HG03565 (cell line): ENCODE data around the gene IRF3.
A peak's percentile ranks its signal among the peaks of the same experiment; 100 is the strongest.

Experiments
- ATAC-seq: cut with Tn5 transposase; IDR thresholded peaks from one replicate; pipeline ENCODE4 v1.9.1; 2021; ENCODE audit warnings: mild to moderate bottlenecking, moderate library complexity; ENCODE audit not compliant: unreplicated experiment

The IRF3 gene

GRCh38 chr19:49687566-49688316, 22.1 kb upstream of the IRF3 start:
- ATAC-seq: no peak

GRCh38 chr19:49687150-49687549, 21.5 kb upstream of the IRF3 start:
- no peak for ATAC-seq

- ATAC-seq: no peak
Observed at GRCh38 chr19:49686503-49687088, 20.9 kb upstream of the IRF3 start.

- ATAC-seq: no peak
Observed at GRCh38 chr19:49685845-49686332, 20.2 kb upstream of the IRF3 start.

GRCh38 chr19:49684983-49685553, 19.4 kb upstream of the IRF3 start:
- ATAC-seq: no peak

- ATAC-seq: no peak
Observed at GRCh38 chr19:49684251-49684982, 18.8 kb upstream of the IRF3 start.

- ATAC-seq: no peak
Observed at GRCh38 chr19:49683814-49684250, 18.2 kb upstream of the IRF3 start.

- ATAC-seq: no peak
Observed at GRCh38 chr19:49682274-49682673, 16.6 kb upstream of the IRF3 start.

- ATAC-seq: no peak
Observed at GRCh38 chr19:49681830-49682229, 16.2 kb upstream of the IRF3 start.

- no peak for ATAC-seq
Observed at GRCh38 chr19:49680421-49681351, 15.0 kb upstream of the IRF3 start.

GRCh38 chr19:49679771-49680413, 14.2 kb upstream of the IRF3 start:
- no peak for ATAC-seq

- ATAC-seq: no peak
Observed at GRCh38 chr19:49678985-49679770, 13.5 kb upstream of the IRF3 start.

- ATAC-seq: no peak
Observed at GRCh38 chr19:49677901-49678674, 12.4 kb upstream of the IRF3 start.

GRCh38 chr19:49677231-49677900, 11.7 kb upstream of the IRF3 start, which contains the start of gene PRMT1:
Gene PRMT1, plus strand, starts transcription at chr19:49677271. Its CDS starts 10 bp downstream, at chr19:49677281.
- no peak for ATAC-seq

GRCh38 chr19:49676784-49677230, 11.2 kb upstream of the IRF3 start:
- ATAC-seq: peak; percentile 63

- ATAC-seq: no peak
Observed at GRCh38 chr19:49676136-49676783, 10.6 kb upstream of the IRF3 start.
